GM12878 (cell line): Measurements from ENCODE around the gene SPATS2L. TPM values are rescaled to one million over a fixed set of nuclear protein-coding genes. Genes with fewer than 3 reads are reported as not detected.

Experiments
- ATAC-seq: fragments of 200-7000 bp; cut with Tn5 transposase; 3 replicates; pipeline ENCODE4 v1.9.1; 2020; ENCODE audit warnings: mild to moderate bottlenecking, moderate library complexity
- BruUV-seq: library from RNA; stranded (reverse); fragments of 400-500 nt; replicated peaks from 2 replicates; lab custom pipeline; 2021; lab: Mats Ljungman, UMichigan
- CTCF ChIA-PET: fragments of 300-600 bp; sonication (Branson Sonifier 250); formaldehyde crosslinking; extraction: SDS; loops from one replicate; lab custom pipeline; 2021; ENCODE audit warnings: inconsistent platforms; lab: Yijun Ruan, JAX
- POLR2A ChIA-PET: fragments of 350-600 bp; formaldehyde crosslinking; extraction: SDS; loops from one replicate; lab custom pipeline; 2021; ENCODE audit warnings: inconsistent platforms; lab: Charles Lee
- RAD21 ChIA-PET: fragments of 300-600 bp; sonication (Branson Sonifier 250); formaldehyde crosslinking; loops from one replicate; lab custom pipeline; 2023; ENCODE audit warnings: antibody characterized with exemption; ENCODE audit not compliant: unreplicated experiment; lab: Charles Lee
- SMC1A ChIA-PET: fragments of 300-600 bp; sonication (Branson Sonifier 250); formaldehyde crosslinking; loops from one replicate; lab custom pipeline; 2023; ENCODE audit not compliant: unreplicated experiment, uncharacterized antibody; lab: Charles Lee
- DNase-seq: peaks from one replicate; pipeline ENCODE4 v3.0.0-alpha.2; 2011; ENCODE audit warnings: low read depth, low spot score
- FAIRE-seq: peaks from 3 replicates; lab custom pipeline; 2011; peaks lifted over from hg19 to GRCh38; lab: Jason Lieb, UNC
- H2AFZ ChIP-seq: 2 replicates; pipeline ENCODE4 v1.6.0; 2011; ENCODE audit warnings: low read depth, low read length, control low read depth; ENCODE audit not compliant: control insufficient read depth
- H3K27ac ChIP-seq: 2 replicates; pipeline ENCODE4 v1.5.1; 2011; ENCODE audit warnings: control low read depth; ENCODE audit not compliant: control insufficient read depth, insufficient read depth
- H3K27me3 ChIP-seq, 2 experiments: replicated peaks in 1 of 2; 2 replicates each; pipeline versions ENCODE4 v1.6.0 to v1.6.1; 2011; ENCODE audit warnings: low read length in 1 of 2; ENCODE audit not compliant: control insufficient read depth in 2 of 2, insufficient read depth in 2 of 2
- H3K36me3 ChIP-seq, 2 experiments: 2 replicates each; pipeline ENCODE4 v1.5.1; 2011; ENCODE audit warnings: low read length in 1 of 2; ENCODE audit not compliant: control insufficient read depth in 2 of 2, insufficient read depth in 2 of 2
- H3K4me1 ChIP-seq: 2 replicates; pipeline ENCODE4 v1.6.1; 2011; ENCODE audit warnings: mild to moderate bottlenecking, low read length, moderate library complexity, mixed read lengths; ENCODE audit not compliant: control insufficient read depth, insufficient read depth
- H3K4me2 ChIP-seq: 2 replicates; pipeline ENCODE4 v1.6.0; 2011; ENCODE audit warnings: control low read depth; ENCODE audit not compliant: control insufficient read depth, insufficient read depth
- H3K4me3 ChIP-seq: fragments of 200-600 bp; sonication (generic); 2 replicates; pipeline ENCODE4 v1.5.1; 2016
- H3K79me2 ChIP-seq: 2 replicates; pipeline ENCODE4 v1.6.0; 2011; ENCODE audit warnings: low read length; ENCODE audit not compliant: control insufficient read depth, insufficient read depth
- H3K9ac ChIP-seq: 2 replicates; pipeline ENCODE4 v1.8.0; 2011; ENCODE audit warnings: low read length, control low read depth, mixed read lengths; ENCODE audit not compliant: control insufficient read depth, insufficient read depth
- H3K9me3 ChIP-seq: replicated peaks from 3 replicates; pipeline ENCODE4 v1.5.1; 2011; ENCODE audit warnings: mild to moderate bottlenecking, low read length; ENCODE audit not compliant: control insufficient read depth, insufficient read depth
- H4K20me1 ChIP-seq: 2 replicates; pipeline ENCODE4 v1.6.0; 2011; ENCODE audit not compliant: control insufficient read depth, insufficient read depth
- CHD2 ChIP-seq: IDR thresholded peaks from 2 replicates; pipeline ENCODE4 v1.6.1; 2011; ENCODE audit warnings: low read depth, low read length, improper control_type of control experiment, borderline replicate concordance
- EGR1 ChIP-seq, 2 experiments: IDR thresholded peaks; 1 replicate in 1 of 2; 2 replicates in 1 of 2; pipeline ENCODE4 v1.6.1; 2011 to 2012; ENCODE audit warnings: low read depth in 2 of 2, low read length in 2 of 2, borderline replicate concordance in 1 of 2, mild to moderate bottlenecking in 1 of 2, moderate library complexity in 1 of 2
- ESRRA ChIP-seq: IDR thresholded peaks from 2 replicates; pipeline ENCODE4 v1.6.1; 2012; ENCODE audit warnings: mild to moderate bottlenecking, low read length, improper control_type of control experiment
- EZH2 ChIP-seq: IDR thresholded peaks from 2 replicates; pipeline ENCODE4 v1.6.1; 2012; ENCODE audit warnings: low read depth, mild to moderate bottlenecking, control low read depth, inconsistent platforms, low read length, borderline replicate concordance; ENCODE audit not compliant: control insufficient read depth
- HSF1 ChIP-seq: fragments of 150-350 bp; IDR thresholded peaks from 2 replicates; pipeline ENCODE4 v1.6.1; 2014; ENCODE audit warnings: mild to moderate bottlenecking, low read depth, low read length
- IKZF1 ChIP-seq: fragments of 450-650 bp; conservative IDR thresholded peaks from 2 replicates; pipeline ENCODE4 v1.6.1; 2017; ENCODE audit warnings: antibody characterized with exemption, mild to moderate bottlenecking
- IKZF2 ChIP-seq, 2 experiments: fragments of 450-650 bp; IDR thresholded peaks; 2 replicates each; pipeline ENCODE4 v1.6.1; 2017; ENCODE audit warnings: mild to moderate bottlenecking in 2 of 2, moderate library complexity in 2 of 2
- IRF4 ChIP-seq: IDR thresholded peaks from 2 replicates; pipeline ENCODE4 v1.6.1; 2011; ENCODE audit warnings: low read depth, low read length
- MEF2B ChIP-seq: fragments of 450-650 bp; IDR thresholded peaks from 2 replicates; pipeline ENCODE4 v1.6.1; 2018; ENCODE audit warnings: mild to moderate bottlenecking, moderate library complexity; ENCODE audit not compliant: partially characterized antibody, poor library complexity, severe bottlenecking
- MXI1 ChIP-seq: fragments of 150-350 bp; IDR thresholded peaks from 2 replicates; pipeline ENCODE4 v1.6.1; 2011; ENCODE audit warnings: low read depth, mild to moderate bottlenecking, inconsistent platforms, low read length, improper control_type of control experiment
- MYB ChIP-seq: fragments of 150-350 bp; IDR thresholded peaks from 2 replicates; pipeline ENCODE4 v1.6.1; 2014; ENCODE audit warnings: mild to moderate bottlenecking, low read depth, low read length, borderline replicate concordance
- MYC ChIP-seq: IDR thresholded peaks from 2 replicates; pipeline ENCODE4 v1.6.1; 2011; ENCODE audit warnings: mild to moderate bottlenecking, low read length, moderate library complexity, inconsistent platforms; ENCODE audit not compliant: insufficient read depth, insufficient replicate concordance, insufficient read length, severe bottlenecking
- NFYA ChIP-seq: IDR thresholded peaks from 2 replicates; pipeline ENCODE4 v1.6.1; 2011; ENCODE audit warnings: low read depth, mild to moderate bottlenecking, low read length, improper control_type of control experiment, borderline replicate concordance
- PAX5 ChIP-seq: IDR thresholded peaks from 2 replicates; pipeline ENCODE4 v1.6.1; 2011; ENCODE audit warnings: low read depth, low read length, borderline replicate concordance
- SRF ChIP-seq, 2 experiments: IDR thresholded peaks; 2 replicates each; pipeline ENCODE4 v1.6.1; 2011; ENCODE audit warnings: low read depth in 2 of 2, low read length in 2 of 2, mild to moderate bottlenecking in 1 of 2, moderate library complexity in 1 of 2
- TAF1 ChIP-seq: IDR thresholded peaks from 2 replicates; pipeline ENCODE4 v1.6.1; 2011; ENCODE audit warnings: mild to moderate bottlenecking, low read depth, low read length, borderline replicate concordance
- ZNF207 ChIP-seq: fragments of 450-650 bp; IDR thresholded peaks from 2 replicates; pipeline ENCODE4 v1.6.1; 2014; ENCODE audit warnings: antibody characterized with exemption, mild to moderate bottlenecking, borderline replicate concordance
- ZNF592 ChIP-seq: fragments of 450-650 bp; IDR thresholded peaks from 2 replicates; pipeline ENCODE4 v1.6.1; 2017; ENCODE audit warnings: mild to moderate bottlenecking, moderate library complexity
- ZNF622 ChIP-seq: fragments of 450-650 bp; IDR thresholded peaks from 2 replicates; pipeline ENCODE4 v1.6.1; 2017; ENCODE audit warnings: mild to moderate bottlenecking, inconsistent platforms
- WGBS: methylation state at CpG from one replicate; pipeline ENCODE4 v1.1.6; 2016; ENCODE audit warnings: low lambda C conversion rate; ENCODE audit not compliant: insufficient replicate concordance, insufficient coverage; ENCODE audit errors: missing lambda C conversion rate; 5-methylcytosine and 5-hydroxymethylcytosine counted together
- in situ Hi-C: fragments of 300-500 bp; cut with MboI; formaldehyde crosslinking; loops from 9 replicates; pipeline ENCODE4 v1.14.3; 2018; ENCODE audit warnings: mixed read lengths
- intact Hi-C: fragments of 100-400 bp; cut with micrococcal nuclease; formaldehyde crosslinking; loops from one replicate; pipeline ENCODE4 v1.14.2; 2022; ENCODE audit not compliant: unreplicated experiment
- polyA plus RNA-seq, 11 experiments: library from polyadenylated mRNA; depleted of rRNA in 4 of 11; unstranded in 6 of 11; stranded (reverse) in 5 of 11; fragments of >200 nt; fragmentation: Nextera tagmentation in 4 of 11; fragmentation: Illumina TruSeq in 1 of 11; extraction: Ambion mirVana in 4 of 11; extraction: Trizol in 1 of 11; gene quantifications; 1 replicate in 1 of 11; 2 replicates in 10 of 11; pipeline versions ENCODE4 v1.2.1 to v1.2.3, GENCODE V29; 2011 to 2016; ENCODE audit warnings: inconsistent platforms in 2 of 11, missing spikeins in 2 of 11, low read depth in 1 of 11
- total RNA-seq, 4 experiments: library from RNA; depleted of rRNA in 3 of 4; stranded (reverse); fragments of >200 nt in 3 of 4; fragmentation: Illumina TruSeq in 1 of 4; extraction: Trizol in 1 of 4; gene quantifications; 2 replicates each; pipeline versions ENCODE4 v1.2.1 to v1.2.3, GENCODE V29; 2013 to 2021

SPATS2L gene
- total and polyA plus RNA-seq, 10 of the 15 experiments (the other 5 are each of a cell fraction or from before 2014, with no cell fraction given) = 5.2 to 30.0 (median 20.1) TPM

- ATAC-seq = no peak
- intact Hi-C loops (no loop called here), in situ Hi-C loops (no loop called here)
- H3K4me2 ChIP-seq = no peak overlapping the region
- no peak for TF ChIP-seq ZNF207
- TF ChIP-seq MYB = no peak
- TF ChIP-seq IKZF1 = no peak
- no peak for TF ChIP-seq ZNF592
- no peak for TF ChIP-seq ESRRA
- no peak for TF ChIP-seq IKZF2 (IDR thresholded peaks at IDR 0.05)
- no peak for TF ChIP-seq HSF1
- TF ChIP-seq SRF (IDR thresholded peaks at IDR 0.05; ENCODE audit: low read depth in 2 of 2, low read length in 2 of 2) = no peak
- TF ChIP-seq EGR1 (IDR thresholded peaks at IDR 0.05; ENCODE audit: borderline replicate concordance in 1 of 2, low read depth in 2 of 2, low read length in 2 of 2) = no peak
- no peak for TF ChIP-seq EZH2
- TF ChIP-seq MYC = no peak
- no peak for TF ChIP-seq PAX5
- no peak for TF ChIP-seq MXI1
- TF ChIP-seq CHD2 = no peak
- TF ChIP-seq MEF2B = no peak
- no peak for TF ChIP-seq ZNF622
- no peak for TF ChIP-seq TAF1
- TF ChIP-seq NFYA = no peak
- no peak for TF ChIP-seq IRF4
- H2AFZ ChIP-seq = no peak overlapping the region
- CTCF ChIA-PET = no interaction called here
- DNase-seq = no peak
- POLR2A ChIA-PET = no interaction called here
- H3K4me1 ChIP-seq = no peaks in the 10 kb centered on the region
- H3K79me2 ChIP-seq = no peaks in the 10 kb centered on the region
- H3K9me3 ChIP-seq = no peaks in the 10 kb centered on the region
- H4K20me1 ChIP-seq = no peaks in the 10 kb centered on the region
- H3K4me3 ChIP-seq = no peak overlapping the region
- 58% methylated on average over 3 of the region's 3 CpGs for WGBS
- H3K9ac ChIP-seq = no peak overlapping the region
- RAD21 ChIA-PET = no interaction called here
- H3K27me3 ChIP-seq = no peaks in the 10 kb centered on the region
- SMC1A ChIA-PET = interaction anchor here (1.1 kb wide), 1 partner anchor 10 kb away, joined by 6 read pairs; no protein-coding TSS in a partner anchor
- BruUV-seq = no TSS peak
- H3K36me3 ChIP-seq = no peaks in the 10 kb centered on the region; a peak in 1 of 4 replicates
- no peak overlapping the region for H3K27ac ChIP-seq
- FAIRE-seq = no peak
Measured at GRCh38 chr2:200357845-200358244, 51.4 kb downstream of the SPATS2L start.
